DMS53 (cell line): ENCODE measurements around the gene MEIS2.

Source experiments
- DNase-seq: peaks from one replicate; lab custom pipeline; 2025; lab: John Stamatoyannopoulos, UW

The MEIS2 gene

GRCh38 chr15:37098468-37099318, 1.7 kb downstream of the MEIS2 start:
- peak; percentile 76 for DNase-seq

DNA sequence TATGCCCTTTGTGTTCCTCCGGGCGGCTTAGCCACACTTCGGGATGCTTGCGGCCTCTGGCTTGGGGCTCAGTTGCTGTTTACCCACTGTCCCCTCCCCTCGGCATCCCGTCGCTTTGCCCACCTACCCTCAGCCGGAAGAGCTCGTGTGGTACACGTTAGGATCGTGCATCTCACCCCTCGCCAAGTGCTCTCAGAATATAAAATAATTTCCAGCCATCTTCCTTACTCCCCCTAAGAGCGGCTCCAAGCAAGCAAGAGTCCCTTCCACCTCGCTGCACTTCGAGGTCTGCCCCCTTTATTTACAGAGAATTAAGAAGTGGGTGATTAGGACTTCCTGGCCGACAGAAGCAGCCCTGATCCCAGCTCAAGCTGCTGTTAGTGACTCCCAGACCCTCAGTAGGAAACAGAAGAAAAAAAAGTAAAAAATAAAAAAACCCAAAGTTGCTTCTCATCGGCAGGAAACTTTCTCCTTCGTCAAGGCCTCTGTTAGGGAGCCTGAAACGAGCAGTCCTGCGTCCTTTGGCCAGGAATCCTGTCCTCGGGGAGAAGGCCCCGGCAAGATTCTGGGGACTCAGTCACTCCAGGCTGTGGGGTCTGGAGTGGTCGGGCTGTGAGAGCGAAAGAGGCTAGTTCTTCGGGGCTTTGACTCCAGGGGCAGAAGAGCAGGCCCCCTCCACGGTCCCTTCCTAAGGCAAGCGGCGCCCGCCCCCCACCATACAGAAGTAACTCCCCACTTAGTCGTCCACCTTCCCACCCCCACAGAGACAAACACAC, 3.0 kb downstream of the MEIS2 start:
- DNase-seq, result no peak

- no peak for DNase-seq
These were observed 3.7 kb downstream of the MEIS2 start for GRCh38 chr15:37096558-37097143.

- no peak for DNase-seq
These were observed 4.4 kb downstream of the MEIS2 start for GRCh38 chr15:37095770-37096557.

DNA sequence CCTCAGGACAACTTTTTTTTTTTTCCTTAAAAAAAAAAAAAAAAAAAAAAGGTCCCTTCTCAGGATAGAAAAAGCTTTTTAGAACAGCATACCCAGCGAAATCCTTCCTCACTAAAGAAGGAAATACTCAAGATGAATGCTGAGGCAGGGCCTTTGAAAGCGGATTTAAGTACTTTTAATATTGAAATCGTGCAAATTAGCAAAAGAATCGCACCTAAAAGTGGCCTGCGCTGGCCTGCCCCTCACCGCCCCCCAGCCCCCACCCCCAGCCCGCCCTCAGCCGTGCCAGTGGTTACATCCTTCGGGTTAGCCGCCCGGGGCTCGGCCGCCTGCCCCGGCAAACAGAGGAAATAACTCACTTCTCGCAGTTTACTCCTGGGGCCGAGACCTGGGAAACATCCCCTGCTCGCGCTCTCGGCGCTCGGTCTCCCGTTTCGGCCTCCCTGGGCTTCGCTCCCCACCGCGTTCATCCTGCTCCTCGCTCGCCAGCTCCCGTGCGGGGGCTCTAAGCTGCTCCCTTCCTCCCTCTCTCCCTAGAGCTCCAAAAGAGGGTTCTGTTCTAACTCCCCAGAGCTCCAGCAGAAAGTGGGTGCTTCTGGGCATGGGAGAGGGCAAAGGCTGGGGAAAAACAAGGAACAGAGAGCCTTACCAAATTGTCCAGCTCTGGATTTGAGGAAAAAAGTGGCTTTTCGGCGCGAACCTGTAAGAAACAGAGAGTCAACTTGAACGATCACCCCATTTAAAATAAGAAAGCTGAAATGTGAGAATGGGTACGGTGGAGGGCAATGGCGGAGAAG, 5.2 kb downstream of the MEIS2 start:
- DNase-seq, result no peak

DNA sequence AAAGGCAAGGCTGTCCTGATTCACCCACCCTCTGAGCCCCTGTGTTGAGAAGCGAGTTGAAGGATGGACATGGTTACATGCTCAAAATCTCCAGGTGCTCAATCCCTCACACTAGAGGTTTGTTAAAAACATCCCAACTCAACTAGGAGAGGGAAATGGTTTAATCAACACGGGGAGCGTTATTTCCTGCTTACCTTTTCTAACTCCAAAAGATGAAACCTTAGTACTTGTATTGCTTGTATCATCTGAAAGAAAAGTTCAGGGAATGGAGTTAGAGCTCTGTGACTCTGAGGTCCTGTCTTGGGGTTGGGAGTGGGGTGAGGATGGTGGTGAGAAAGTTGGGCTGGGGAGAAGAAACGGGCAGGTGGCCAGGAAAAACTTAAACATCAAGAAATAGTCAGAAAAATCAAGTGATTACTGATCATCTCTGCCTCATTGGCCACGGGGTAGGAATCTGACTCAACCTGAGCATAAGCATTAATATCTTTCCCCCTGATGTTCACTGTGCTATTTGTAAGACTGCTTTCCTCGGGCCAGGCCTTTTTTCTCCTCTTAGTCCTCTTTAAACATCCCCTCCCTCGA, 5.9 kb downstream of the MEIS2 start:
- DNase-seq, result no peak

- no peak for DNase-seq
These were observed 6.6 kb downstream of the MEIS2 start for GRCh38 chr15:37093480-37094332.

- no peak for DNase-seq
These were observed 9.7 kb downstream of the MEIS2 start for GRCh38 chr15:37090543-37091175.

DNA sequence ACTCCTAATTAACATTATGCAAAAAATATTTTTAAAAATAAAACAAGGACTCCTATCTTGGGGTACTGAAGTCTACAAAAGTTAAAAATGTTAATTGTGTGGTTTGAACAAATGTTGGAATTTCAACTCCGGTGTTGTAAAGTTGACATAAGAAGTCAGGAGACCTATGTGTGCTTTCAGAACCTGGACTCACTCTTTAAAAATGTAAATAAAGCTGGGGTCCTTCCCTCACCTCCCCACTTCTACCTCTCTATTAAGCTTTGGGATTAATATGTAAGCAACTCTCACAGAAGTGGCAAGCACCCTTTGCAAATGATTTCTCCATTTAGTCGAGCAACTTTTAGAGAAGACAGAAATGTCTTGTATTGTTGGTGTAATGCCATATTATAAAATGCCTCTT, 11.9 kb downstream of the MEIS2 start:
- no peak for DNase-seq

DNA sequence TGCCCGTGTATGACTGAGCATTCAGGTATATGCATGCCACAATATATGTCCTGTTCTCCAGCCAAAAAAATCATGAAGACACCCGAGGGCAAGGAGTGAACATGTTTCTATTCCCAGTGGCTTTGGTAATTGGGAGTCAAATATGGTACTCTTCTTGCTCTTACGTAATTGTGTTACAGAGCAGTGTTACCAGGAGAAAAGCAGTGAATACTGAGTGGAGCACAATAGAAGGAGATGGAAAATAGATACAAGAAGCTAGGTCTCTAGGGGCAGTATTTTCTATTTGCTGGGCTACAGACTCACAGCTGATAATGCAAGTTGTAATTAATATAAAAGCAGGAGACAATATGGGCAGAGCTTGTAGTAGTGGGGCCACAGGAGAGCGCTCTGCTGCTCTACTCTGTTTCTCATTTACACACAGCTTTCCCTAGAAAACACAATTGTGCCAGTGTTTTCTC, 13.2 kb downstream of the MEIS2 start:
- no peak for DNase-seq

- DNase-seq, result no peak
These were observed 13.8 kb downstream of the MEIS2 start for GRCh38 chr15:37086521-37086920.

DNA sequence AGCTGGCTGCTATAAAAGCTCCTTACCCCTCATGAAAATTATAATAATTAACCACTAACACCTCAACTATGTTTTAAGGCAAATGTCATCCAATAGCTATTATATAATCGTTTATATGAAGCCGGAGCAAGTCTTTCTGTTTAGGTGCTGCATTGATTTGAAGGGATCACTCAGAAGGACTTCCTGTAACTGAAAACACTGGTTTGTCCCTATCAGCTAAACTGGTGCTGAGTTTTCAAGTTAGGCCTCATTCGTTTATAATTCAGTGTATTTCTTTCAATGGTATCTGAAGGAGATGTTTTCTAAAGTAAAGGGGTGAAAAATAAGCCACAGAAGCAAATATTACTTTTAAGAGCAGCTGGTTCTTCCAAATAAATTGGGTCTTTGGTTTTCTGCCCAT, 14.2 kb downstream of the MEIS2 start:
- no peak for DNase-seq

- no peak for DNase-seq
These were observed 15.7 kb downstream of the MEIS2 start for GRCh38 chr15:37084602-37085001.

GRCh38 chr15:37083610-37084009, 16.7 kb downstream of the MEIS2 start:
- no peak for DNase-seq

GRCh38 chr15:37081983-37082382, 18.4 kb downstream of the MEIS2 start:
- no peak for DNase-seq

- no peak for DNase-seq
These were observed 20.0 kb downstream of the MEIS2 start for GRCh38 chr15:37080261-37080921.

DNA sequence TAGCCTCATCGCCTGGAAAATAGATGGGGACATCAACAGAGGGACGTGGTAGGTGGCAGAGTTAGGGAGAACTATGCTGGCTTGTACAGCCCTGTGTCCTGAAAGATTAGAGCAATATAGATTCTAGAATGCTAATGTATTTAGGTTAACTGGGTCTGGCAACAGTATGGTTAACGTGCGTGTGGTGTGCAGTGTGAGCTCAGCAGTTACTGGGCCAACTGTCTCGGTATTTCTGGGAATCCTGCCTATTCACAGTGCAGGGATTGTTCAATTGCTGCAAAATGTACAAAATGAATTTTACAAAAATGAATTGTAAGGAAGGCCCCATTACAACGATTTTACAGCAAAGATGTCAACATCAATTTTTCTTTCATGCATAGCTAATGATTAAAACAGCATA, 20.6 kb downstream of the MEIS2 start:
- no peak for DNase-seq

DNA sequence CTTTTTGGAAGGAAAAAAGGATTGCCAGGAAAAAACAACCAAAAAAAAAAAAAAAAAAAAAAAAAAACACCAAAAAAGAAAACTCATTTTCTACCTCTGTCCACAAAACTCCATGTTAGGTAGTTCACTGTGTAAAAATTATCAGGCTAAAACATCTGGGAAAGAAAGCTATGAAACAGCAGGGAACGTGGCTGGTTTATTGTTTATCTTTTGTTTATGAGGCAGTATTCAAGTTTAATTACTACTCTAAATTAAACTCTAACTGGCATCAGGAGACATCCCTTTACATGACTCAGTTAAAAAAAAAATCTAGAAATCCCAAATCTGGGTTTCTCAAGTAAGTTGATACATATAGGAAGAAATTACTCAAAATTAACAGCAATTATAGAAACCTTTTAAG, 21.8 kb downstream of the MEIS2 start:
- DNase-seq, result no peak
